PC-3 (cell line): ENCODE data around the gene TSC22D4. TPM values are rescaled to one million over a fixed set of nuclear protein-coding genes. Genes with fewer than 3 reads are reported as not detected.

Source experiments
- ATAC-seq: fragments of 200-7000 bp; cut with Tn5 transposase; 2 replicates; pipeline ENCODE4 v1.9.1; 2020; ENCODE audit warnings: mild to moderate bottlenecking, moderate library complexity
- BruUV-seq: library from RNA; stranded (reverse); fragments of 400-500 nt; replicated peaks from 2 replicates; lab custom pipeline; 2021; lab: Mats Ljungman, UMichigan
- CTCF ChIA-PET: fragments of 300-600 bp; sonication (Branson Sonifier 250); formaldehyde crosslinking; loops from one replicate; lab custom pipeline; 2022; ENCODE audit warnings: antibody characterized with exemption; lab: Charles Lee
- POLR2A ChIA-PET: fragments of 300-600 bp; sonication (Branson Sonifier 250); formaldehyde crosslinking; loops from one replicate; lab custom pipeline; 2022; ENCODE audit warnings: antibody characterized with exemption; ENCODE audit not compliant: unreplicated experiment; lab: Charles Lee
- DNase-seq: peaks from one replicate; pipeline ENCODE4 v3.0.0-alpha.2; 2015
- H2AFZ ChIP-seq: fragments of 300-600 bp; sonication (generic); 2 replicates; pipeline ENCODE4 v1.6.0; 2016; ENCODE audit warnings: antibody characterized with exemption, low read length
- H3F3A ChIP-seq: fragments of 300-600 bp; sonication (generic); one replicate; pipeline ENCODE4 v1.6.0; 2017; ENCODE audit warnings: antibody characterized with exemption, low read length, control low read depth, mild to moderate bottlenecking; ENCODE audit not compliant: unreplicated experiment
- H3K27ac ChIP-seq: fragments of 300-600 bp; sonication (generic); 2 replicates; pipeline ENCODE4 v1.5.1; 2016; ENCODE audit warnings: mild to moderate bottlenecking, low read length
- H3K27me3 ChIP-seq: fragments of 300-600 bp; sonication (generic); 2 replicates; pipeline ENCODE4 v1.6.1; 2016; ENCODE audit warnings: low read length, mixed read lengths
- H3K36me3 ChIP-seq: fragments of 300-600 bp; sonication (generic); 2 replicates; pipeline ENCODE4 v1.6.1; 2016; ENCODE audit warnings: low read depth, mixed run types, low read length, mixed read lengths
- H3K4me1 ChIP-seq: fragments of 300-600 bp; sonication (generic); 2 replicates; pipeline ENCODE4 v1.5.1; 2016; ENCODE audit warnings: low read length; ENCODE audit not compliant: insufficient read depth
- H3K4me2 ChIP-seq: fragments of 300-600 bp; sonication (generic); 2 replicates; pipeline ENCODE4 v1.6.0; 2016; ENCODE audit warnings: low read length
- H3K4me3 ChIP-seq: fragments of 300-600 bp; sonication (generic); 2 replicates; pipeline ENCODE4 v1.5.1; 2016; ENCODE audit warnings: mild to moderate bottlenecking, low read length, mixed read lengths
- H3K79me2 ChIP-seq: fragments of 300-600 bp; sonication (generic); 2 replicates; pipeline ENCODE4 v1.6.1; 2017; ENCODE audit warnings: low read length, mixed read lengths
- H3K9ac ChIP-seq: fragments of 300-600 bp; sonication (generic); 2 replicates; pipeline ENCODE4 v1.6.0; 2016; ENCODE audit warnings: mild to moderate bottlenecking, low read length
- H3K9me2 ChIP-seq: fragments of 300-600 bp; sonication (generic); replicated peaks from 2 replicates; pipeline ENCODE4 v1.6.1; 2016; ENCODE audit warnings: mixed run types, low read length, mixed read lengths
- H3K9me3 ChIP-seq: fragments of 300-600 bp; sonication (generic); 2 replicates; pipeline ENCODE4 v1.6.1; 2016; ENCODE audit warnings: low read length, mixed read lengths
- H4K20me1 ChIP-seq: fragments of 300-600 bp; sonication (generic); 2 replicates; pipeline ENCODE4 v1.6.1; 2016; ENCODE audit warnings: low read length, mixed read lengths
- CTCF ChIP-seq: fragments of 300-600 bp; sonication (generic); conservative IDR thresholded peaks from 2 replicates; pipeline ENCODE4 v1.5.1; 2017; ENCODE audit warnings: antibody characterized with exemption, low read depth, mild to moderate bottlenecking, low read length
- EZH2 ChIP-seq: fragments of 300-600 bp; sonication (generic); IDR thresholded peaks from one replicate; pipeline ENCODE4 v1.6.1; 2017; ENCODE audit warnings: antibody characterized with exemption, mild to moderate bottlenecking, low read length; ENCODE audit not compliant: unreplicated experiment
- EZH2phosphoT487 ChIP-seq: fragments of 300-600 bp; sonication (generic); IDR thresholded peaks from 2 replicates; pipeline ENCODE4 v1.6.1; 2018; ENCODE audit warnings: mild to moderate bottlenecking, antibody characterized with exemption, low read length, borderline replicate concordance
- intact Hi-C: fragments of 100-400 bp; cut with micrococcal nuclease; formaldehyde crosslinking; loops from 2 replicates; pipeline ENCODE4 v1.9.0; 2023
- total RNA-seq: library from RNA; depleted of rRNA; stranded (reverse); fragments of >200 nt; gene quantifications from 2 replicates; pipeline ENCODE4 v1.2.3, GENCODE V29; 2014

The TSC22D4 gene
- total RNA-seq, 1 experiment from 2014 or later, result 57.1 TPM

- Histone ChIP-seq H3K9me2 (no peaks in the 10 kb centered on the region), H3K36me3 (no peaks in the 10 kb centered on the region), H3K27me3 (no peaks in the 10 kb centered on the region), H3K4me1 (0 out of 2 replicates have a peak, but pooled peaks cover 6% of the 10 kb centered on the region), H3K4me2 (peak overlapping the region; percentile 84), H3F3A (no peaks in the 10 kb centered on the region), H2AFZ (peak overlapping the region; percentile 76), H3K79me2 (peaks cover 8% of the 10 kb centered on the region), H3K27ac (no peak overlapping the region), H4K20me1 (no peaks in the 10 kb centered on the region), H3K4me3 (peak overlapping the region; percentile 68), H3K9ac (no peak overlapping the region), H3K9me3 (no peaks in the 10 kb centered on the region)
- POLR2A ChIA-PET, result no interaction called here
- intact Hi-C loops, result no loop called here
- BruUV-seq, result no TSS peak
- peak; percentile 58 for ATAC-seq
- peak; percentile 48 for DNase-seq
- TF ChIP-seq CTCF (peak; percentile 79), EZH2 (no peak)
- CTCF ChIA-PET, result interaction anchor here (1.1 kb wide), 1 partner anchor 72 kb away, joined by 3 read pairs; no protein-coding TSS in a partner anchor
Observed at GRCh38 chr7:100483090-100483721, 4.2 kb upstream of the TSC22D4 start.

- intact Hi-C loops, result no loop called here
- H3K27me3 ChIP-seq, result no peaks in the 10 kb centered on the region
- H3K4me3 ChIP-seq, result peak overlapping the region; percentile 68
- H3F3A ChIP-seq, result no peaks in the 10 kb centered on the region
- H3K9ac ChIP-seq, result no peak overlapping the region
- no peaks in the 10 kb centered on the region for H3K9me2 ChIP-seq
- TF ChIP-seq EZH2, result no peak
- TF ChIP-seq EZH2phosphoT487, result no peak
- peak overlapping the region; percentile 84 for H3K4me2 ChIP-seq
- ChIA-PET CTCF (interaction anchor here (1.1 to 1.2 kb wide), 2 partner anchors 56 to 72 kb away, joined by 3 to 8 read pairs; no protein-coding TSS in a partner anchor), POLR2A (no interaction called here)
- H3K9me3 ChIP-seq, result no peaks in the 10 kb centered on the region
- peak overlapping the region; percentile 76 for H2AFZ ChIP-seq
- no peaks in the 10 kb centered on the region for H3K36me3 ChIP-seq
- H3K79me2 ChIP-seq, result peaks cover 13% of the 10 kb centered on the region
- H3K27ac ChIP-seq, result no peak overlapping the region
- no TSS peak for BruUV-seq
- DNase-seq (no peak), ATAC-seq (no peak)
- H4K20me1 ChIP-seq, result no peaks in the 10 kb centered on the region
- H3K4me1 ChIP-seq, result 0 out of 2 replicates have a peak, but pooled peaks cover 6% of the 10 kb centered on the region
Observed at GRCh38 chr7:100482728-100483089, 3.7 kb upstream of the TSC22D4 start.

GRCh38 chr7:100481466-100481865 is 2.5 kb upstream of the TSC22D4 start:
- H3K36me3 ChIP-seq, result no peaks in the 10 kb centered on the region
- TF ChIP-seq EZH2phosphoT487 (no peak), EZH2 (no peak), CTCF (no peak)
- H3K4me3 ChIP-seq, result no peak overlapping the region
- peaks cover 11% of the 10 kb centered on the region; the same call in 1 of the 2 replicates for H3K4me1 ChIP-seq
- H3F3A ChIP-seq, result no peaks in the 10 kb centered on the region
- peaks cover 25% of the 10 kb centered on the region for H3K79me2 ChIP-seq
- H4K20me1 ChIP-seq, result no peaks in the 10 kb centered on the region
- intact Hi-C loops, result no loop called here
- no peak overlapping the region for H2AFZ ChIP-seq
- H3K27ac ChIP-seq, result no peak overlapping the region
- ChIA-PET POLR2A (no interaction called here), CTCF (interaction anchor here (0.6 to 1.2 kb wide), 2 partner anchors 16 to 57 kb away, joined by 3 to 8 read pairs; no protein-coding TSS in a partner anchor)
- H3K9ac ChIP-seq, result no peak overlapping the region
- no TSS peak for BruUV-seq
- DNase-seq (no peak), ATAC-seq (no peak)
- no peak overlapping the region for H3K4me2 ChIP-seq
- H3K9me3 ChIP-seq, result no peaks in the 10 kb centered on the region
- no peaks in the 10 kb centered on the region for H3K27me3 ChIP-seq
- no peaks in the 10 kb centered on the region for H3K9me2 ChIP-seq
